HG03460 (cell line): Measurements from ENCODE around the gene ALPG.
A peak's percentile ranks its signal among the peaks of the same experiment; 100 is the strongest.
"Not testable (repeated sequence)": the region's sequence is repeated elsewhere in the genome, so short reads cannot be mapped to it uniquely, and the experiment has no call there.

Experiments used
- ATAC-seq: cut with Tn5 transposase; IDR thresholded peaks from one replicate; pipeline ENCODE4 v1.9.1; 2021; ENCODE audit not compliant: unreplicated experiment

Gene ALPG

GRCh38 chr2:232438951-232439757, 32.5 kb downstream of the ALPG start:
- no peak for ATAC-seq

GRCh38 chr2:232439758-232440135, 33.1 kb downstream of the ALPG start:
- ATAC-seq = no peak

DNA sequence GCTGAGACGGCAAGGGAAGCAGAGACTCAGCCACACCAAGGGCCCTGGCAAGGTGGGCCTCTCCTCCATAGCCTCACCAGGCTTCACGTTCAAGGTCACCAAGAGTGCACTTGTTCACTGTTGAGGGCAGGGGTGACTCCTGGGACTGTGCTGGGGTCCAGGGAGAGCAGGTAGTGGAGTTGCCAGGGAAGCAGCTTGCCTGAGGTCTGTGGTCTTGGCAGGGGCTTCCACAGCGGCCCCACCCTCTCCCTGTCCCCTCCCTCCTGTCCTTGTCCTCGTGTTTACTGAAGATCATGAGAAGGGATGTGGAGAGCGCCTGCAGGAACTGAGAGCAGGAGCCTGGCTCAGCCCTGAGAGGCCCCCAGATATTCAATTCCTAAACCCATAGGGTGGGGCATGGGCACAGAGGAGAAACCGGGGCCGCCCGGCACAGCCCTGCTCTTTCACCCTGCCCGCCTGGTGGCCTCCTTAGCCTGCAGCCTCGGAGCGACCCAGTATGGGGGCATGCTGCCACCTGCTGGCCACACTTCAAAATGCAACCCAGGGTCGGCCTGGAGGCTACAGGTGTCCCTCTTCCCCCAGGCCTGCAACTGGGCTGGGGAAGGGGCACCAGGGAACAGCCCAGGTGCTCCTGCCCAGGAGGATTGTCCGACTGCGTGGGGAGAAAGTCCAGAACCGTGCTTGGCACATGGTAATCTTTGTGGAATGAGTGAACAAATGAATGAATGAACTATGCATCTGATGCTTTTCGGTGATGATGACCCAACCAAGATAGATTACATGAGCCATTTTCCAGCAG, 33.8 kb downstream of the ALPG start:
- peak; percentile 68 for ATAC-seq

DNA sequence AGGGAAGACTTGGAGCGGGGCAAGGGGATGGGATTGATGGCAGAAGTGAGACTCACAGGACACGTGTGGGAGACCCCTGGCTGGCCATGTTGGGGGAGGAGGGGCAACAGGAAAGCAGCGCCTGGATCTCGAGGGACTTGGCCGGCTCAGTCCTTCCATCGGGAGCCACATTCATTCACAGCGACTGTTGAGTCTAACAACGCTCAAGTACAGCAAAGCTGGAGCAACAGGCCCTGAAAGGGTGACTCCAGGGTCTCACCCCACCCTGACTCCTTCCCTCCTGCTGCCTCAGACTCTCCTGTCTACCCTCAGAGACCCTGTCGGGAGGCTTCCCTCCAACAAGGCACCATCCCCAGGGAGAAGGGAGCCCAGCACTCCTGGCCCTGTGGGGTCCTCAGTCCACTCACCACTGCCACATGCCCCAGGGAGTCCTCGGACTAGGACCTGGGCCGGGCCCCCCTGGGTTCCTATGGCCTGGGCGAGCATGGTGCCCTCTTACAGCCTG, 34.6 kb downstream of the ALPG start:
- no peak for ATAC-seq

GRCh38 chr2:232441922-232442321, 35.3 kb downstream of the ALPG start:
- ATAC-seq = not testable (repeated sequence)

DNA sequence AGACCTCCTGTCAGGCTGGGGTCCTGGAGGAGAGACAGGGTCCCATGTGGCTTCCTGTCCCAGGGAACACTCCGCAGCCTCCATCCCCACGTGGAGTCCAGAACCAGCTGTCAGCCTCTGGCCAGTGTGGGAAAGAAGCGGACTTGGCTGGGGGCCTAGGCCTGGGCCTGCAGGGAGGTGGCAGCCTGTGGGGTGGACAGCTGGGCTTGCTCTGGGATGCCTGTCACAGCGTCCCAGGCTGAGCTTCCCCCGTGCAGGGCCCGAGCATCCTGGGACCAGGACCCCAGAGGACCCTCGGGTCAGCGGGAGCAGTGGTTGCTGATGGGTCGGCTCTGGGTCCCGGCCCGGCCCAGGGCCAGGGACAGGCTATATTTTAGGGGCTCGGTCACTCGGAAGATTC, 35.8 kb downstream of the ALPG start:
- not testable (repeated sequence) for ATAC-seq

- ATAC-seq = not testable (repeated sequence)
These were observed 36.4 kb downstream of the ALPG start for GRCh38 chr2:232443047-232443446.

DNA sequence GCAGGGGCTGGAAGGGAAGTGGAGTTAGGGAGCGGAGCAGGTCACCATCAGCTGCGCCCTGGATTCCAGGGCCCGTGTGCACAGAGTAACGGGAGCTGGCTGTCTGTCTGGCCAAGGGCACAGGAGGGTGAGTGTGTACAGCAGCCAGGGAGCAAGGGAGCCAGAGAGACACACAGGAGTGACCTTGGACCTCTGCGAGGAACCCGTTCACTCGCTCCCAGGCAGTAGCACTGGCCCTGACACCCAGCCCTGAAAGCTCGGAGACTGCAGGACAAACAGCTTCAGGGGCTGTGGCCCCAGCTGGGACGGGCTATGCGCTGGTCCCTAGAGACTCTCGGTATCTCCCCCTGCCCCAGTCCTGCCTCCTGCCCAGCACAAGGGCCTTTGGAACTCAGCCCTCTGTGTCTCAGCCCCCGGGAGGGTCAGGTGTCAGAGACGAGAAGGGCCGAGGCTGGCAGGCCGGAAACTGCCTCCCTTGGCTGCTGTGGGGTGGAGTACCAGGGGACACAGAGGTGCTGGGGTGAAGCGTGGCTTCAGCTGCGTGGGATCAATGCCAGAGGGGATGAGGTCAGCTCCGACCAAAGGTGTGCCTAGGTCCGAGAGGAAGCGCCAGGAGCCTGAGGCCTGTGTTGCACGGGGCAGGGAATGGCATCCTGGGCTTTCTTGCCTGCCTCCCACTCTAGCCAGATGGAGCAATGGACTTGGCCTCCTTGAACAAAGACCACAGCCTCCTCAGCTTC, 37.2 kb downstream of the ALPG start:
- ATAC-seq = not testable (repeated sequence)

- no peak for ATAC-seq
These were observed 37.9 kb downstream of the ALPG start for GRCh38 chr2:232444409-232445148.

DNA sequence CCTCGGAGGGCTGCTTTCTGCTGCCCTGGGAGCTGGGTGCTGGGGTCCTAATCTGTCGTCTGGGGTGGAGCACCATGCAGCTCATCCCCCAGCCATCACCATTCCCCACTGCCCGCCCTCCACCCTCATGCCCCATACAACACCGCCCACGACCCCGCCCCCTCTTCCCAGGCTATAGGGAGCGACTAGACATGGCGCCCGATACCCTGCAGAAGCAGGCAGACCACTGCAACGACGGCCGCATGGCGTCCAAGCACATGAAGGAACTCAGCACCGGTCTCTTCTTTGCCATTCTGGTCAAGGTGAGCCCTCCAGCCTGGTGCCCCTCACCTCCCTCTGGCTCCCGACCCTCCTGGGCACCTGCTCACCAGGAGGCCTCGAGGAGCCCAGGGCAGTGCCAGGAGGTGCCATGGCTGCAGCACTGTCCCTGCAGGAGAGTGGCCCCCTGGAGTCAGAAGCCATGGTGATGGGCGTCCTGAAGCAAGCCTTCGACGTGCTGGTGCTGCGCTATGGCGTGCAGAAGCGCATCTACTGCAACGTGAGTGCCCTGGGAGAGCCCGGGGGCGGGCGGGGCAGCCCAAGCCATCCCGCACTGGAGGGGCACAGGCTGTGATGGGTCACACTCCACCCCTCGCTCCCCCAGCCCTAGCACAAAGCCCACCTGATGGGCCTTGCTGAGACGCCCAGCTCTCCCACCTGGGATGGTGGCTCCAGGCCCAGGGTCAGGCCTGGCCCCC, 38.7 kb downstream of the ALPG start:
- not testable (repeated sequence) for ATAC-seq

- ATAC-seq = not testable (repeated sequence)
These were observed 39.7 kb downstream of the ALPG start for GRCh38 chr2:232446266-232446777.

DNA sequence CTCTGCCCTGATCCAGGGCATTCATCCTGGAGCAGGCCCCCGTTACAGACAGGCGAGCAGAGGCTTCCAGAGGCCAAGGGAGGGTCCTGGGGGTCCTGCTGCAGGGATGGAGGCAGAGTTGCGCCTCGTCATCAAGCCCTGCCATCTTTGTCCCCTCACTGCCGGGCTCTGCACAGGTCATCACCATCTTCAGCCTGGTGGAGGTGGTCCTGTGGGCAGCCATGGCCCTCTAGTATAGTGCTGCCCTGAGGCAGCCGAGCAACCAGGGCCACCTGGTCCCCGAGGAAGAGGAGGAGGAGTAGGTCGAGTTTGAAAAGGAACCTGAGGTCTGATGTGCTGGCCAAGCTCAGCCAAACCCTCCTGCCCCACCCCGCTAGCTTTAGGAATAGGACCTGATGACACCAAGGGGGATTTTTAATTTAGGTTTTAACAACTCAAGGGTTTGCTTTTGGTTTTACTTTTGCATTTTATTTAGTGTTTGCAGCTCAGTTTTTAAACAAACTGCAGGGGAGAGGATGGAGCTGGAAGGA, 40.5 kb downstream of the ALPG start:
- no peak for ATAC-seq

DNA sequence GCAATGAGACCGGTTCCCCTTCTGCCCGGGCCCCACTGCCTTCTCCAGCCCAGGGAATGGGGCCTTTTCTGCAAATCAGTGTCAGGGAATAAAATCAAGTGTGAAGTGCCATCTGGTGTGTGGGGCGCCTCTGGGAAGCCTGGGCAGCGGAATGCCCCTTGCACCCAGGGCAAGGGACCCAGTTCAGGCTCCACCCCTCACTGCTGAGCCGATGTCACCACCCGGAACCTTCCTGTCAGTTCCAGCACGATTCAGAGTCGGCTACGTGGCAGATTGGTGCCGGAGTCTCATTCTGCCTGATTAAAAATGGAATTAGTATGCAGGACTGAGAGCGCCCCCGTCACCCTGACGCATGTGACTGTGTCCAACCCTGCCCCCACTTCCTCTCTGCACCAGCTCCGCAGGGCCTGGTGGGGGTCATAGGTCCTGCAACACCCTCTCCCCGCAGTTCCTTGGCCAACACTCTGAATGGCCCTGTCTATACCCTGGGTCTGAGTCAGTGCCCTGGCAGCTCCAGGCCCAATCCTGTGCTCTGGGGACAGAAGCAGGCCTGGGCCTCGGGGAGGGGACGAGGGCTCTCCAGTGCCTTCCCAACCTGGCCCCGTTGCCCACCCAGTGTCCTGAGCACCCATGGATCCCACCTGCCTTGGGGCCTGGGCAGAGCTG, 41.1 kb downstream of the ALPG start:
- no peak for ATAC-seq

DNA sequence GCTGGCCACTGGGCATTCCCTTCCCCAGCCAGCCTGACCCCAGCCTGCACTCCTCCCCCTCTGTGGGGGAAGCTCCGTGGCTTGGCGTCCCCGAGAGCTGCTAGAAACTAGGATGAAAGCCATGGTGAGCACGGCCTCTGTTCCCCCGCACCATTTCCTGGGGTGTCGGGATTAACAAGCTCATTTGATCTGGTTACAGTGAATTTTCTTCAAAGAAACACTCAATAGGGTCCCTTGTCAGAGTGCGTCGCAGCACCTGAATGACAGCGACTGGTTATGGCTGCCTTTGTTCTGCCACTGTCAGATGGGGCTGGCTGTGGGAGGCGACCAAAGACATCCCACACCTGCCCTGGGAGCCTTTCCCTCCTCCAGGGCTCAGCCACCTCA, 41.7 kb downstream of the ALPG start:
- ATAC-seq = no peak

GRCh38 chr2:232449964-232450363, 43.3 kb downstream of the ALPG start:
- ATAC-seq = no peak

DNA sequence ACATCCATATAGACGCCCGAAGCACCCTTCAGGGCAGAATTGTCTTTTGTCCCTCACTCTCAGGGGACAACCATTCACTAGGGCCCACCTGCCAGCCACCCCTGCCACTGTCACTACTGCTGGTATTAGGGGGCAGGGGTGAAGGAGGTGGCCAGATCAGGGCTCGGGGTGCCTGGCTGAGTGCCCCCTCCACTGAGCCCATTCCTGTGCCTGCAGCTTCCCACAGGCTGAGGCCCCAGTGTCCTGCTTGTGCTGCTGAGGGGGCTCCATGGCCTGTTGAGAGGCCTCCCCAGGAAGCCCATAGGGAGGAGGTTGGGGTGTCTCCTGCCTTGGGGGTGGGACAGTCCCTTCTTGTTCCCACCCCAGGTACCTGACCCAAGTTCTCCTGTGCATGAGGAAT, 45.0 kb downstream of the ALPG start:
- ATAC-seq = not testable (repeated sequence)

DNA sequence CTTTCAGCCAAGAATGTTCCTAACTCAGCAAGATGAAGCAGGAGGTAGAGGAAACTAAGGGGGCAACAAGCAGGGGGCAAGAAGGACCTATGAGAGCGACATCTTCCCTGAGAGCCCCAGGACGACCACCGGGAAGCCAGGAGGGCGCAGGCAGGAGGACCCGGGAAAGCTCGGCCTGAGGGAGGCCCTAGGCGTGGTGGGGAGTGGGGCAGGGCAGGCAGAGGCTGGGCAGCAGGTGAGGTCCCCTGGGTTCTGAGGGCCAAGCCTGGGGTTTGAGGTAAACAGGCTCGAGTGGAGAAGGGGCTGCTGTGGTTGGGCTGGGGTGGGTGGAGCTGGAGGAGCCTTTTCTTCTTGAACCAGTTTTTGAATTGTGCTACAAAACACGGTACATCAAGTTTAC, 48.0 kb downstream of the ALPG start:
- ATAC-seq = no peak

DNA sequence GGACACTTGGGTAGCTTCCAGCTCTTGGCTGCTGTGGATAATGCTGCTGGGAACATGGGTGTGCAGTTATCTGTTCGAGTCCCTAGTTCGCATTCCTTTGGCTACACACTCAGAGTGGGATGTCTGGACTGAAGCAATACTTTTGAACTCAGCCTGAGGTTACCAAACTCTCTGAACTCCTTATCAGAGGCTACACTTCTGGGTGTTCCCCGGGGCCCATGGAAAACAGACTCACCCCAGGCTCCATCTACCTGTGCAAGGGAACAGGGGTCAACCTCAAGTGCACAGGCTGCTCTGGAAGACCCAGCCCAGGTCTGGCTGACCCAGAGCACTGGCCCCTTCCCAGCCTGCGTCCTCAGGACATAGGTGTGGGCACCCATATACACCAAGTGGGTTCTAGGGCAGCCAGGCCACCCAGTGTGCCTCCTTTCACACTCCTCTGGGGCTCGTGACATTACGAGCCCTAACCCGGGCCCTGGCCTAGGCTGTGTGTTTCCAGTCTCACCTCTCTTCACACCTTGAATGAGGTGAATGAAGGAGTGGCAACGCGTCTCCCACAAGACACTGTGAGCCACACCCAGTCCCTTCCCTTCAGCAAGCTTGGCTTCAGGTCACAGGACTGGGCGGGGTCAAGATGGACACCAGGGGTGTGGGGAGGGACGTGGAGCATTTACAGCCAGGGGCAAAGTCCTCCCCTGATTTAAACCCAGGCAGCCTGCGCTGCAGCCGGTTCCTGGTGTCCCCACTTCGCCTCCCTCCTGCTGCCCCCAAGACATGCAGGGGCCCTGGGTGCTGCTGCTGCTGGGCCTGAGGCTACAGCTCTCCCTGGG, 49.0 kb downstream of the ALPG start, which contains the start of gene ALPI:
Gene ALPI, plus strand, starts transcription at position 728 of the 830 bp plus-strand sequence. Its CDS starts 47 bp downstream, at position 775.
- no peak for ATAC-seq
